GM18511 (cell line): ENCODE measurements around the gene SLC6A7.

Experiments used
- ATAC-seq: cut with Tn5 transposase; IDR thresholded peaks from one replicate; pipeline ENCODE4 v1.9.1; 2021; ENCODE audit warnings: mild to moderate bottlenecking, moderate library complexity; ENCODE audit not compliant: unreplicated experiment

Gene SLC6A7

DNA sequence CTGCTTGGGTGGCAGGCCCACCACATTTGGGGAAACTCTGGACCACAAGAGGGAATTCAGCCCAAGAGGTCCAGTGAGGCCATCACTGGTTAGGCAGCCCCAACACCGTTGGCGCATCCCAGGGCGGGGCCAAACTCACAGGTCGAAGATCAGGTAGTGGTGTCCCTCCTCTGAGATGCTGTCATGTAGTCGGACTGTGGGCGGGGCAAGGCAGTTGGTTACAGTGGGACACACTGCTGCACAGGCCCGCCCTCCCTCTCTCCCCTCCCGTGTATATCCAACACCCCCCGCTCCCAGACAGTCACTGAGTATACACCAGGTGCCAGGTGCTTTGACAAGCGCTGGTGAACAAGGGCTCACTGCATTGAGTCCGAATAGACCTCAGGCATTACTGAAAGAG lies 67.6 kb downstream of the SLC6A7 start:
- ATAC-seq = no peak

DNA sequence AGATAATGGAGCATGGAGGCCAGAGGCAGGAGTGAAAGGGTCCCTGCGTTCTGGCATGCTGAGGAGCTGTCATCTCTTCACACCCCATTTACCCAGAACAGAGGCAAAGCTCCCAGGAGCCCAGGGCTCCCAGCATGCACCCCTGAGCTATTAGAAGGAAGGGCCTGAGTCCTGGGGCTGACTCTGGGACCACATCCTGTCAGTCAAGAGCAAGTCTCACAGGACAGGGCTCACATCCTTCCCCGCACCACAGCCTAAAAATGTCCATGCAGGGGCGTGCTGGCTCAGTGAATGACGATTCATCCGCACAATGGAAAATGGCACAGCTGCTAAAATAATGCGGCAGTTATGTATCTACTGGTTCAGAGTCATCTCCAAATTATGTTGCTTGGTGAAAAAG lies 68.3 kb downstream of the SLC6A7 start:
- ATAC-seq = no peak
